Panc1 (cell line): ENCODE measurements around the gene PTPN4. TPM values are rescaled to one million over a fixed set of nuclear protein-coding genes. Genes with fewer than 3 reads are reported as not detected.

Source experiments
- ATAC-seq: fragments of 200-7000 bp; cut with Tn5 transposase; 2 replicates; pipeline ENCODE4 v1.9.1; 2020; ENCODE audit warnings: mild to moderate bottlenecking, moderate library complexity
- BruUV-seq: library from RNA; stranded (reverse); fragments of 400-500 nt; replicated peaks from 2 replicates; lab custom pipeline; 2021; lab: Mats Ljungman, UMichigan
- CTCF ChIA-PET: fragments of 300-600 bp; sonication (Branson Sonifier 250); formaldehyde crosslinking; loops from one replicate; lab custom pipeline; 2022; ENCODE audit warnings: antibody characterized with exemption; lab: Charles Lee
- POLR2A ChIA-PET: fragments of 300-600 bp; sonication (Branson Sonifier 250); formaldehyde crosslinking; loops from one replicate; lab custom pipeline; 2022; ENCODE audit warnings: antibody characterized with exemption; lab: Charles Lee
- DNase-seq: peaks from one replicate; pipeline ENCODE4 v3.0.0-alpha.2; 2010; ENCODE audit warnings: low read depth, low spot score
- H3K27ac ChIP-seq: 2 replicates; pipeline ENCODE4 v1.5.1; 2011; ENCODE audit warnings: mild to moderate bottlenecking, low read length, inconsistent platforms
- H3K27me3 ChIP-seq: fragments of 200-500 bp; sonication (Bioruptor generic); 2 replicates; pipeline ENCODE4 v1.6.0; 2014; ENCODE audit warnings: low read length, inconsistent platforms; ENCODE audit not compliant: control insufficient read depth, insufficient read depth
- H3K36me3 ChIP-seq: fragments of 200-500 bp; sonication (Bioruptor generic); 2 replicates; pipeline ENCODE4 v1.5.1; 2014; ENCODE audit warnings: inconsistent platforms, mild to moderate bottlenecking, low read length, moderate library complexity; ENCODE audit not compliant: control insufficient read depth, insufficient read depth
- H3K4me1 ChIP-seq: 2 replicates; pipeline ENCODE4 v1.5.1; 2011; ENCODE audit warnings: inconsistent platforms, mild to moderate bottlenecking, low read length, moderate library complexity; ENCODE audit not compliant: control insufficient read depth, insufficient read depth
- H3K4me3 ChIP-seq, 2 experiments: 2 replicates each; pipeline ENCODE4 v1.5.1; 2011 to 2012; ENCODE audit warnings: low read depth in 2 of 2, low read length in 2 of 2, mild to moderate bottlenecking in 2 of 2, inconsistent platforms in 1 of 2, moderate library complexity in 1 of 2
- H3K9me3 ChIP-seq: fragments of 200-500 bp; sonication (Bioruptor generic); 2 replicates; pipeline ENCODE4 v1.5.1; 2014; ENCODE audit warnings: low read depth, mild to moderate bottlenecking, inconsistent platforms, low read length, moderate library complexity; ENCODE audit not compliant: control insufficient read depth, insufficient read depth
- POLR2AphosphoS5 ChIP-seq: IDR thresholded peaks from 2 replicates; pipeline ENCODE4 v1.6.1; 2012; ENCODE audit warnings: mild to moderate bottlenecking, low read depth, low read length, moderate library complexity
- SIN3A ChIP-seq: IDR thresholded peaks from 2 replicates; pipeline ENCODE4 v1.6.1; 2012; ENCODE audit warnings: low read depth, mild to moderate bottlenecking, low read length, moderate library complexity, borderline replicate concordance; ENCODE audit not compliant: insufficient read depth
- TCF7L2 ChIP-seq: IDR thresholded peaks from 2 replicates; pipeline ENCODE4 v1.6.1; 2011; ENCODE audit warnings: mild to moderate bottlenecking, low read depth, low read length, inconsistent platforms
- in situ Hi-C: cut with HindIII; loops from 2 replicates; pipeline ENCODE4 v1.10.0; 2016; ENCODE audit warnings: low sequenced_read_pairs, low pct_unique_long_range_greater_than_20kb
- intact Hi-C: fragments of 100-400 bp; cut with micrococcal nuclease; formaldehyde crosslinking; loops from one replicate; pipeline ENCODE4 v1.10.0; 2022; ENCODE audit not compliant: unreplicated experiment
- total RNA-seq: library from RNA; stranded (reverse); gene quantifications from one replicate; pipeline ENCODE4 v1.2.1, GENCODE V29; 2021; ENCODE audit not compliant: unreplicated experiment
- TF ChIP-seq, protein P1 (sequence below): fragments of 450-650 bp; IDR thresholded peaks from 2 replicates; pipeline ENCODE4 v1.5.1; 2017; ENCODE audit warnings: mild to moderate bottlenecking
- TF ChIP-seq, protein P2 (sequence below), 2 experiments: IDR thresholded peaks; 2 replicates each; pipeline ENCODE4 v1.6.1; 2011 to 2012; ENCODE audit warnings: low read depth in 2 of 2, control low read depth in 1 of 2, low read length in 1 of 2, mild to moderate bottlenecking in 1 of 2, moderate library complexity in 1 of 2; ENCODE audit not compliant: insufficient read depth in 1 of 2

The PTPN4 gene
- total RNA-seq, 1 experiment from 2014 or later: 45.9 TPM

GRCh38 chr2:119782308-119783027, 22.7 kb downstream of the PTPN4 start:
- H3K27ac ChIP-seq: no peak overlapping the region
- H3K36me3 ChIP-seq: no peaks in the 10 kb centered on the region
- no peaks in the 10 kb centered on the region for H3K27me3 ChIP-seq
- ChIA-PET CTCF (no interaction called here), POLR2A (interaction anchor here (0.6 kb wide), 1 partner anchor 93 kb away, joined by 3 read pairs; no protein-coding TSS in a partner anchor)
- in situ Hi-C loops: no loop called here
- no peak for ATAC-seq
- intact Hi-C loops: no loop called here
- no peaks in the 10 kb centered on the region for H3K4me1 ChIP-seq
- TF ChIP-seq, protein P1, sequence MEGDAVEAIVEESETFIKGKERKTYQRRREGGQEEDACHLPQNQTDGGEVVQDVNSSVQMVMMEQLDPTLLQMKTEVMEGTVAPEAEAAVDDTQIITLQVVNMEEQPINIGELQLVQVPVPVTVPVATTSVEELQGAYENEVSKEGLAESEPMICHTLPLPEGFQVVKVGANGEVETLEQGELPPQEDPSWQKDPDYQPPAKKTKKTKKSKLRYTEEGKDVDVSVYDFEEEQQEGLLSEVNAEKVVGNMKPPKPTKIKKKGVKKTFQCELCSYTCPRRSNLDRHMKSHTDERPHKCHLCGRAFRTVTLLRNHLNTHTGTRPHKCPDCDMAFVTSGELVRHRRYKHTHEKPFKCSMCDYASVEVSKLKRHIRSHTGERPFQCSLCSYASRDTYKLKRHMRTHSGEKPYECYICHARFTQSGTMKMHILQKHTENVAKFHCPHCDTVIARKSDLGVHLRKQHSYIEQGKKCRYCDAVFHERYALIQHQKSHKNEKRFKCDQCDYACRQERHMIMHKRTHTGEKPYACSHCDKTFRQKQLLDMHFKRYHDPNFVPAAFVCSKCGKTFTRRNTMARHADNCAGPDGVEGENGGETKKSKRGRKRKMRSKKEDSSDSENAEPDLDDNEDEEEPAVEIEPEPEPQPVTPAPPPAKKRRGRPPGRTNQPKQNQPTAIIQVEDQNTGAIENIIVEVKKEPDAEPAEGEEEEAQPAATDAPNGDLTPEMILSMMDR: no peak
- TF ChIP-seq SIN3A (no peak), POLR2AphosphoS5 (no peak), TCF7L2 (no peak)
- TF ChIP-seq, protein P2, sequence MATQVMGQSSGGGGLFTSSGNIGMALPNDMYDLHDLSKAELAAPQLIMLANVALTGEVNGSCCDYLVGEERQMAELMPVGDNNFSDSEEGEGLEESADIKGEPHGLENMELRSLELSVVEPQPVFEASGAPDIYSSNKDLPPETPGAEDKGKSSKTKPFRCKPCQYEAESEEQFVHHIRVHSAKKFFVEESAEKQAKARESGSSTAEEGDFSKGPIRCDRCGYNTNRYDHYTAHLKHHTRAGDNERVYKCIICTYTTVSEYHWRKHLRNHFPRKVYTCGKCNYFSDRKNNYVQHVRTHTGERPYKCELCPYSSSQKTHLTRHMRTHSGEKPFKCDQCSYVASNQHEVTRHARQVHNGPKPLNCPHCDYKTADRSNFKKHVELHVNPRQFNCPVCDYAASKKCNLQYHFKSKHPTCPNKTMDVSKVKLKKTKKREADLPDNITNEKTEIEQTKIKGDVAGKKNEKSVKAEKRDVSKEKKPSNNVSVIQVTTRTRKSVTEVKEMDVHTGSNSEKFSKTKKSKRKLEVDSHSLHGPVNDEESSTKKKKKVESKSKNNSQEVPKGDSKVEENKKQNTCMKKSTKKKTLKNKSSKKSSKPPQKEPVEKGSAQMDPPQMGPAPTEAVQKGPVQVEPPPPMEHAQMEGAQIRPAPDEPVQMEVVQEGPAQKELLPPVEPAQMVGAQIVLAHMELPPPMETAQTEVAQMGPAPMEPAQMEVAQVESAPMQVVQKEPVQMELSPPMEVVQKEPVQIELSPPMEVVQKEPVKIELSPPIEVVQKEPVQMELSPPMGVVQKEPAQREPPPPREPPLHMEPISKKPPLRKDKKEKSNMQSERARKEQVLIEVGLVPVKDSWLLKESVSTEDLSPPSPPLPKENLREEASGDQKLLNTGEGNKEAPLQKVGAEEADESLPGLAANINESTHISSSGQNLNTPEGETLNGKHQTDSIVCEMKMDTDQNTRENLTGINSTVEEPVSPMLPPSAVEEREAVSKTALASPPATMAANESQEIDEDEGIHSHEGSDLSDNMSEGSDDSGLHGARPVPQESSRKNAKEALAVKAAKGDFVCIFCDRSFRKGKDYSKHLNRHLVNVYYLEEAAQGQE (IDR thresholded peaks at IDR 0.05; ENCODE audit: insufficient read depth in 1 of 2, low read depth in 2 of 2, low read length in 1 of 2): no peak
- no peak overlapping the region for H3K4me3 ChIP-seq
- BruUV-seq: no TSS peak
- no peaks in the 10 kb centered on the region for H3K9me3 ChIP-seq
- DNase-seq: no peak

GRCh38 chr2:119784876-119785275, 25.2 kb downstream of the PTPN4 start:
- BruUV-seq: no TSS peak
- ATAC-seq: no peak
- in situ Hi-C loops (no loop called here), intact Hi-C loops (no loop called here)
- TF ChIP-seq, protein P2 (IDR thresholded peaks at IDR 0.05; ENCODE audit: insufficient read depth in 1 of 2, low read depth in 2 of 2, low read length in 1 of 2): no peak
- Histone ChIP-seq H3K27me3 (no peaks in the 10 kb centered on the region), H3K4me3 (no peak overlapping the region), H3K4me1 (no peaks in the 10 kb centered on the region), H3K36me3 (no peaks in the 10 kb centered on the region), H3K27ac (no peak overlapping the region), H3K9me3 (no peaks in the 10 kb centered on the region; the same call in 1 of the 2 replicates)
- POLR2A ChIA-PET: no interaction called here
- CTCF ChIA-PET: no interaction called here
- DNase-seq: no peak
